ENCODE data around the gene FMOD.

- TF ChIP-seq POLR2A (IDR thresholded peaks at IDR 0.05) (no peak), CTCF (IDR thresholded peaks at IDR 0.05) (no peak)
These were observed 2.6 kb upstream of the FMOD start for GRCh38 chr1:203353486-203353885.
